HCT116 (cell line): ENCODE data around the gene SPACA5. TPM values are rescaled to one million over a fixed set of nuclear protein-coding genes. Genes with fewer than 3 reads are reported as not detected.
"Not testable (repeated sequence)": the region's sequence is repeated elsewhere in the genome, so short reads cannot be mapped to it uniquely, and the experiment has no call there.

ENCODE experiments used
- ATAC-seq: fragments of 200-7000 bp; cut with Tn5 transposase; 2 replicates; pipeline ENCODE4 v1.9.1; 2020; ENCODE audit warnings: mild to moderate bottlenecking, moderate library complexity
- BruUV-seq: library from RNA; stranded (reverse); fragments of 400-500 nt; replicated peaks from 2 replicates; lab custom pipeline; 2021; lab: Mats Ljungman, UMichigan
- CTCF ChIA-PET: fragments of 300-600 bp; sonication (Branson Sonifier 250); formaldehyde crosslinking; loops from one replicate; lab custom pipeline; 2021; ENCODE audit warnings: antibody characterized with exemption; lab: Charles Lee
- POLR2A ChIA-PET: fragments of 300-600, 350-600 bp; sonication (Branson Sonifier 250); formaldehyde crosslinking; loops from one replicate; lab custom pipeline; 2021; ENCODE audit warnings: antibody characterized with exemption; lab: Charles Lee
- RAD21 ChIA-PET, 2 experiments: fragments of 300-600 bp; sonication (Branson Sonifier 250); formaldehyde crosslinking; loops; one replicate each; lab custom pipeline; 2023; ENCODE audit warnings: low total read pairs in 2 of 2; ENCODE audit not compliant: uncharacterized antibody in 2 of 2, unreplicated experiment in 2 of 2, low non-redundant PET in 1 of 2; lab: Charles Lee
- DNase-seq: peaks from one replicate; pipeline ENCODE4 v3.0.0-alpha.2; 2010; ENCODE audit warnings: low read depth, low spot score
- H2AFZ ChIP-seq: fragments of 200-600 bp; shearing (Covaris generic), sonication (generic); 2 replicates; pipeline ENCODE4 v1.6.1; 2017; ENCODE audit warnings: low read depth, mixed run types, mixed read lengths, antibody characterized with exemption, low read length; ENCODE audit not compliant: poor library complexity, severe bottlenecking
- H3K27ac ChIP-seq: 2 replicates; pipeline ENCODE4 v1.5.1; 2012; ENCODE audit warnings: low read depth, low read length
- H3K27me3 ChIP-seq: fragments of 200-600 bp; sonication (generic); 2 replicates; pipeline ENCODE4 v1.6.1; 2016; ENCODE audit warnings: mixed run types, low read length, mixed read lengths; ENCODE audit not compliant: insufficient read depth
- H3K36me3 ChIP-seq, 2 experiments: fragments of 200-500 bp in 1 of 2; fragments of 200-600 bp in 1 of 2; sonication (Bioruptor generic) in 1 of 2; sonication (generic) in 1 of 2; 2 replicates each; pipeline versions ENCODE4 v1.5.1 to v1.6.1; 2014 to 2016; ENCODE audit warnings: low read length in 2 of 2, inconsistent platforms in 1 of 2, mixed read lengths in 1 of 2, mixed run types in 1 of 2; ENCODE audit not compliant: insufficient read depth in 2 of 2, control insufficient read depth in 1 of 2
- H3K4me1 ChIP-seq, 2 experiments: fragments of 200-600 bp in 1 of 2; sonication (generic) in 1 of 2; 2 replicates each; pipeline versions ENCODE4 v1.5.1 to v1.6.1; 2012 to 2017; ENCODE audit warnings: low read length in 2 of 2, inconsistent platforms in 1 of 2, mild to moderate bottlenecking in 1 of 2, mixed read lengths in 1 of 2, mixed run types in 1 of 2, moderate library complexity in 1 of 2; ENCODE audit not compliant: insufficient read depth in 2 of 2, control insufficient read depth in 1 of 2
- H3K4me2 ChIP-seq: fragments of 200-600 bp; sonication (generic); 2 replicates; pipeline ENCODE4 v1.6.1; 2017; ENCODE audit warnings: mixed run types, low read length, mixed read lengths
- H3K4me3 ChIP-seq, 2 experiments: fragments of 200-600 bp in 1 of 2; sonication (generic) in 1 of 2; replicated peaks in 1 of 2; 2 replicates each; pipeline ENCODE4 v1.5.1; 2011 to 2016; ENCODE audit warnings: low read length in 2 of 2, control low read depth in 1 of 2, low read depth in 1 of 2, mild to moderate bottlenecking in 1 of 2, mixed read lengths in 1 of 2, mixed run types in 1 of 2
- H3K79me2 ChIP-seq: fragments of 200-600 bp; sonication (generic); 2 replicates; pipeline ENCODE4 v1.6.1; 2017; ENCODE audit warnings: mild to moderate bottlenecking, mixed run types, low read length, moderate library complexity, mixed read lengths; ENCODE audit not compliant: insufficient read depth
- H3K9ac ChIP-seq: fragments of 200-600 bp; sonication (generic); 2 replicates; pipeline ENCODE4 v1.6.1; 2016; ENCODE audit warnings: low read length, mixed read lengths
- H3K9me2 ChIP-seq: fragments of 200-600 bp; sonication (generic), shearing (Covaris generic); 2 replicates; pipeline ENCODE4 v1.6.1; 2017; ENCODE audit warnings: mixed run types, mild to moderate bottlenecking, moderate library complexity; ENCODE audit not compliant: insufficient read depth
- H3K9me3 ChIP-seq, 2 experiments: fragments of 200-500 bp in 1 of 2; fragments of 200-600 bp in 1 of 2; sonication (Bioruptor generic) in 1 of 2; sonication (generic) in 1 of 2; 2 replicates each; pipeline ENCODE4 v1.6.1; 2014 to 2017; ENCODE audit warnings: low read length in 2 of 2, mixed read lengths in 2 of 2, inconsistent platforms in 1 of 2, low read depth in 1 of 2, mild to moderate bottlenecking in 1 of 2, mixed run types in 1 of 2, moderate library complexity in 1 of 2; ENCODE audit not compliant: control insufficient read depth in 1 of 2, insufficient read depth in 1 of 2
- H4K20me1 ChIP-seq: fragments of 200-600 bp; sonication (generic), shearing (Covaris generic); 2 replicates; pipeline ENCODE4 v1.6.1; 2017; ENCODE audit warnings: mixed run types, mild to moderate bottlenecking, moderate library complexity; ENCODE audit not compliant: insufficient read depth
- SP1 ChIP-seq: IDR thresholded peaks from 2 replicates; pipeline ENCODE4 v1.6.1; 2012; ENCODE audit warnings: low read depth
- intact Hi-C: fragments of 100-400 bp; cut with micrococcal nuclease; formaldehyde crosslinking; loops from 2 replicates; pipeline ENCODE4 v1.10.0; 2022
- total RNA-seq: library from RNA; stranded (reverse); gene quantifications from one replicate; pipeline ENCODE4 v1.2.1, GENCODE V29; 2021; ENCODE audit not compliant: unreplicated experiment
- TF ChIP-seq, protein P1 (sequence below): IDR thresholded peaks from 2 replicates; pipeline ENCODE4 v1.6.1; 2011; ENCODE audit warnings: mild to moderate bottlenecking, low read length, moderate library complexity; ENCODE audit not compliant: insufficient replicate concordance; ENCODE audit errors: extremely low read depth

SPACA5 gene
- total RNA-seq, 1 experiment from 2014 or later: not detected

DNA sequence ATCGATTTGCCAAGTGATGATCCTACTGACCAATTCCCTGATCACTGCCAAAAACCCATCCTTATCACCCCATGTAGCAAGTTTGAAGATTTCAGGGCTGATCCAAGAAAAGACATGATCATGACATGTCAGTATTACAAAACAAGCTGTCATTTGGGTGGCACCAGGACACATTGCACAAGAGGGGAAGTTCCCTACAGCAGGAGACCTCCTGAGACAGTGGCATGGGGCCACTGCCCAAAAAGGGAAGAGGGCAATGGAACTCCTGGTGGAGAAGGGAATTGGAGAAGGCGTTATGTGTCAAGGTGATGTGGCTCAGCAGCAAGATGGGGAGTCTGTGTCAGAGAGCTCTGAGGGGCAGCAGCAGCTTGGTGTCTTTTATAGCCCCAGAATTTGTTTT lies 46.4 kb upstream of the SPACA5 start:
- Histone ChIP-seq H3K36me3 (no peaks in the 10 kb centered on the region), H3K9ac (no peak overlapping the region), H3K27me3 (no peaks in the 10 kb centered on the region), H3K79me2 (no peaks in the 10 kb centered on the region), H4K20me1 (no peaks in the 10 kb centered on the region), H2AFZ (no peak overlapping the region), H3K27ac (no peak overlapping the region), H3K4me1 (no peaks in the 10 kb centered on the region), H3K4me3 (no peak overlapping the region), H3K9me3 (no peaks in the 10 kb centered on the region), H3K9me2 (no peaks in the 10 kb centered on the region), H3K4me2 (no peak overlapping the region)
- no TSS peak for BruUV-seq
- DNase-seq (no peak), ATAC-seq (no peak)
- ChIA-PET CTCF (no interaction called here), POLR2A (no interaction called here), RAD21 (no interaction called here)
- intact Hi-C loops: no loop called here
- TF ChIP-seq, protein P1, sequence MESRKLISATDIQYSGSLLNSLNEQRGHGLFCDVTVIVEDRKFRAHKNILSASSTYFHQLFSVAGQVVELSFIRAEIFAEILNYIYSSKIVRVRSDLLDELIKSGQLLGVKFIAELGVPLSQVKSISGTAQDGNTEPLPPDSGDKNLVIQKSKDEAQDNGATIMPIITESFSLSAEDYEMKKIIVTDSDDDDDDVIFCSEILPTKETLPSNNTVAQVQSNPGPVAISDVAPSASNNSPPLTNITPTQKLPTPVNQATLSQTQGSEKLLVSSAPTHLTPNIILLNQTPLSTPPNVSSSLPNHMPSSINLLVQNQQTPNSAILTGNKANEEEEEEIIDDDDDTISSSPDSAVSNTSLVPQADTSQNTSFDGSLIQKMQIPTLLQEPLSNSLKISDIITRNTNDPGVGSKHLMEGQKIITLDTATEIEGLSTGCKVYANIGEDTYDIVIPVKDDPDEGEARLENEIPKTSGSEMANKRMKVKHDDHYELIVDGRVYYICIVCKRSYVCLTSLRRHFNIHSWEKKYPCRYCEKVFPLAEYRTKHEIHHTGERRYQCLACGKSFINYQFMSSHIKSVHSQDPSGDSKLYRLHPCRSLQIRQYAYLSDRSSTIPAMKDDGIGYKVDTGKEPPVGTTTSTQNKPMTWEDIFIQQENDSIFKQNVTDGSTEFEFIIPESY: no peak
- no peak for TF ChIP-seq SP1

- intact Hi-C loops, H3K27me3 ChIP-seq, BruUV-seq, H3K9ac ChIP-seq, H3K9me3 ChIP-seq, H3K36me3 ChIP-seq, RAD21 ChIA-PET, POLR2A ChIA-PET, H3K4me2 ChIP-seq, H2AFZ ChIP-seq, H3K4me1 ChIP-seq, H4K20me1 ChIP-seq, DNase-seq, ATAC-seq, H3K9me2 ChIP-seq, H3K4me3 ChIP-seq, H3K79me2 ChIP-seq, CTCF ChIA-PET, H3K27ac ChIP-seq: not testable (repeated sequence)
Observed at GRCh38 chrX:47961830-47962229, 45.0 kb upstream of the SPACA5 start.

GRCh38 chrX:47965526-47965925 lies 41.3 kb upstream of the SPACA5 start:
- H3K4me1 ChIP-seq, POLR2A ChIA-PET, H3K36me3 ChIP-seq, H2AFZ ChIP-seq, BruUV-seq, H3K9me2 ChIP-seq, H3K4me3 ChIP-seq, H3K9me3 ChIP-seq, H3K27ac ChIP-seq, H3K27me3 ChIP-seq, RAD21 ChIA-PET, H3K9ac ChIP-seq, H4K20me1 ChIP-seq, intact Hi-C loops, CTCF ChIA-PET, H3K4me2 ChIP-seq, DNase-seq, ATAC-seq, H3K79me2 ChIP-seq: not testable (repeated sequence)
